Hematopoietic multipotent progenitor cell treated with erythropoietin and hydrocortisone succinate and interleukin-3 and kit ligand, for 17 days (in vitro differentiated cells): Measurements from ENCODE around the gene ADCY1.

ENCODE experiments used
- DNase-seq: peaks from one replicate; pipeline ENCODE4 v3.0.0-alpha.2; 2015; ENCODE audit warnings: low spot score

ADCY1 gene

GRCh38 chr7:45695249-45695995 is 121.3 kb downstream of the ADCY1 start:
- DNase-seq, result no peak

DNA sequence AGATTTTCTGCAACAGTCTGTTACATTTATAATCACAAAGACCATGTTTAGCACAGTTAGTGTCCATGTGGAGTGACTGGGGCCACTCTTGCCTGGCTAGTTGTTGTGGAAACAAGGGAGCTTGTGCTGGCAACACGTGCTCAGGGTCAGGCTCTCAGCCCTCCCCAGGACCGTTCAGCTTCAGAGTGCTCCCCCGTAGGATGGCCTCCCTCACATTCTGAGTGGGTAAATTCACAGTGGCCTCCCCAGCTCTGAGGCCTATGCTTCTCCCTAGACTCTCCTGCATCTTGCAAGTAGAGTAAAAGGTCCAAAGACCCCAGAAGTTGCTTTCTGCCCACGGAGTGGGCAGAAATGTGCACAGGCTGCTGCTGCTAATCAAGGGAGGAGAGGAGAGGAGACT is 122.3 kb downstream of the ADCY1 start:
- DNase-seq, result no peak

GRCh38 chr7:45697576-45698136 is 123.5 kb downstream of the ADCY1 start:
- no peak for DNase-seq

DNA sequence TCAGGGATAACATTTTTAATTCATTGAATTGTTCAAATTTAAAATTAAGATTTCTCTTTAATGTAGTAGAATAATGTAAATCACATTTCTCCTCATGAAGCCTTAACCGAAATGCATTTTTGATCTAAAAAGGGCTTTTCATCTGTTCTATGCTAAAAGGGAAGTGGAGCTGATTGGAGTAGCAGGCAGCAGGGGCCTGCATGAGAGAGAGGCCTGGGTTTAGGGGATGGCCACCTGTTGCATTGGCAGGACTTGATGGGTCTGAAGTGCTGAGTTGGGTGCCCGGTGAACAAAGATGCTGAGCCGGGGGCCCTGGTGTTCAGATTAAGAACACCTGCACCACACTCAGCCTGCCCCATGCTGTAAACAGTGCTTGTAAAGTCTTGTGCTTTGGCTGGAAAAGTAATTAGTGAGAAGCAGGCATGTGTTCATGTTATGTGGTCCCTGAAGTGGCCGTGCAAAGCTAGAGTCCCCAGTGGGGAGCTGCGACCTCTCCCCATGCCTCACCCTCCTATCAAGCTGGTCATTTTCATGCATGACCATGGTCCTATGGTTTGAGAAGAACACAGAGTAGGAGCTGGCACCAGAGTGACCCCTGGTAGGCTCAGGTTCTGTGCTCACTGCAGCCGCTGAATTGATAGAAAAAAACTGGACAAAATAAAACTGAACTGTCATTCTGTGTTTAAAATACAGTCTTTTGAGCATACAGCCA is 124.3 kb downstream of the ADCY1 start:
- DNase-seq, result no peak

- no peak for DNase-seq
Measured at GRCh38 chr7:45699015-45699309, 124.8 kb downstream of the ADCY1 start.

DNA sequence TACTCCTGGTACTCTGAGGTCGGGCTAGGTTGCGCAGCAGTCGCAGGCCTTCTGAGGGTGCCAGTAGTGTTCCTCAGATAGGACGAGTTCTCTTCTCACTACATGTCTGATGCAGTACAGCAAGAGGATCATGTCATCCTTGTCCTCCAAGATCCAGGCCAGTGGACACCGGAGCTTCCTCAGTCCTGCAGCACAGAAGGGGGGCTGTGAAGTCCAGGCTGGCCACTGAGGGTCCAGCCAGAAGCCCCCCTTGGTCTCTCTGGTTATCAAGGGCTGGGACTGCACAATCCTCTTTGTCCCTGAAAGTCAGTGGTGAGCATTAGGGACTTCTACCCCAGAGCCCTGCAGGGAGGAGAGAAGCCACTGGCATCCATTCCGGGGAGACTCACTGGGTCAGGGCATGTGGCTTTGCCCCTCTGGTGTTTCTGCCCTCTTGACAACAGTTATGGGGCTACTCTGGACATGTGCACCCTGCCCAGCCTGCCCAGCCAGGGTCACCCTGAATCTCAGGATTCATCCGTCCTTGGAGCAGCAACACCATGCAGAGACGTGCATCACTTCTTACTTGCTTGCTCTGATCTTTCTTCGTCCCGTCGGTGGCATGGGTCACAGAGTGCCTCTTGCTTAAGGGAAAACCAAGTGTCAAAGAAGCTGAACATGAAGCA is 125.7 kb downstream of the ADCY1 start:
- DNase-seq, result no peak

GRCh38 chr7:45700556-45700955 is 126.4 kb downstream of the ADCY1 start:
- DNase-seq, result no peak

DNA sequence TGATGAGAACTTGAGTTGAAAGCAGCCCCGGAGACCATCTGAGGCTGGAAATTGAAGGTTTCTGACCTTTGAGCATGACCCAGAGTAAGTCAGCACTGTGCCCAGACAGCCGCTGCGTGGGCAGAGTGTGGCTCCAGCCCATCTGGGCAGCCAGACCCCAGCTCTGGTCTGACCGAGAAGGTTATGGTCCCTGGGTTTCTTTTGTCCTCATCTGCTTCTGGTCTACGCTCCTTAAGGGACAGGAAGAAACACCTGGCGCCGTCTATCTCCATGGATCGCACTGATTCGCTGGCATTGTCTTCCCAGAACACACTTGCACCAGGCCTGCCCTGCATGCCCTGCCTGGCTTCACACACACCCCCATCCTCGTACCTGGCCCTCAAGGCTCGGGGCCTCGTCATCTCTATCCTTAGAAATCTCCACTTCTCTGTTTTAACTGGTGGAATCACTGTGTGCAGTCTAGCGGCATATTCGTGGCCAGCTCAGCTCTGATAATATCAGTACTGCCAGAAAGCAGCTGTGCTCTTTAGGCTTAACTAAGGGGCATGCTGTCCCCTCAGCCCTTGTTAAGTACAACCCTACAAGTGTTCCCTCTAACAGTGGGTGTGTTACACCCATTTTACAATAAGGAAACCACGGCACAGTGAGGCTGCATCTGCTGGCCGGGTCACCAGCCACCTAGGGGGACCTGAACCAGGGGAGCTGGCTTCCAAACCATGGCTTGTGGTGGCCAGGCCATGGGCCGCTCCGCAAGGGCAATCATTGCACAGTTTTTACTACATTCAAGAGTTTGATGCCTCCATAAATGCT is 127.7 kb downstream of the ADCY1 start:
- DNase-seq, result no peak

GRCh38 chr7:45702751-45703150 is 128.6 kb downstream of the ADCY1 start:
- DNase-seq, result no peak

GRCh38 chr7:45703373-45703821 is 129.2 kb downstream of the ADCY1 start:
- DNase-seq, result no peak

GRCh38 chr7:45703911-45704682 is 129.9 kb downstream of the ADCY1 start:
- DNase-seq, result no peak

DNA sequence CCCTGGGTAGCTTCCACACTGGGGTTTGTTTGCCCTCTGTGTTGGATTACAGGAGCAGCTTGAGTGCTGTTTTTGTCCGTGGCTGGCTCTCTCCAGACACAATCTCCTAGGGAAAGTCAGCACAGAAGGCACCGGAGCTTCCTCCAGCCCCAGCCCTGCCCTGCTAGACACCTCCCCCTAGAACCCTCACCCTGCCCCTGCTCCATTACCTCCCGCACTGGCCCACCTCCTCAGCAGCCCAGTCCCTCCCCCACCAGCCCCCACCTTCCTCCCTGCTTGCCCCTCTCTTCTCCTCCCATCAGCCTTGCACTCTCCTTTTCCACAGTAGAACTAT is 130.5 kb downstream of the ADCY1 start:
- DNase-seq, result no peak

GRCh38 chr7:45708046-45708950 is 134.1 kb downstream of the ADCY1 start:
- no peak for DNase-seq

GRCh38 chr7:45709168-45710042 is 135.2 kb downstream of the ADCY1 start:
- DNase-seq, result no peak

GRCh38 chr7:45710271-45711160 is 136.3 kb downstream of the ADCY1 start:
- DNase-seq, result no peak

GRCh38 chr7:45711161-45711490 is 137.0 kb downstream of the ADCY1 start:
- DNase-seq, result no peak

- DNase-seq, result no peak
Measured at GRCh38 chr7:45712057-45712689, 138.0 kb downstream of the ADCY1 start.
